PC-9 (cell line): Measurements from ENCODE around the gene SIGMAR1. TPM values are rescaled to one million over a fixed set of nuclear protein-coding genes. Genes with fewer than 3 reads are reported as not detected.

Experiments used
- BruUV-seq: library from RNA; stranded (reverse); fragments of 400-500 nt; replicated peaks from 2 replicates; lab custom pipeline; 2021; lab: Mats Ljungman, UMichigan
- CTCF ChIA-PET: fragments of 300-600 bp; sonication (Branson Sonifier 250); formaldehyde crosslinking; loops from one replicate; lab custom pipeline; 2022; ENCODE audit warnings: antibody characterized with exemption; lab: Charles Lee
- POLR2A ChIA-PET: fragments of 300-600 bp; sonication (Branson Sonifier 250); formaldehyde crosslinking; loops from one replicate; lab custom pipeline; 2022; ENCODE audit warnings: antibody characterized with exemption; ENCODE audit not compliant: unreplicated experiment; lab: Charles Lee
- DNase-seq, 2 experiments: peaks; one replicate each; pipeline versions ENCODE4 v3.0.0 to v3.0.0-alpha.2; 2015 to 2022; ENCODE audit warnings: mixed read lengths in 1 of 2
- H2AFZ ChIP-seq: fragments of 200-600 bp; sonication (generic); 2 replicates; pipeline ENCODE4 v1.8.1; 2017; ENCODE audit warnings: antibody characterized with exemption
- H3F3A ChIP-seq: fragments of 200-600 bp; sonication (generic); 2 replicates; pipeline ENCODE4 v1.8.1; 2017; ENCODE audit warnings: antibody characterized with exemption, mild to moderate bottlenecking, low read depth; ENCODE audit not compliant: insufficient read depth
- H3K27ac ChIP-seq: fragments of 200-600 bp; sonication (generic); 2 replicates; pipeline ENCODE4 v1.6.1; 2016; ENCODE audit warnings: mixed run types
- H3K27me3 ChIP-seq: fragments of 200-600 bp; sonication (generic); 2 replicates; pipeline ENCODE4 v1.6.1; 2016; ENCODE audit warnings: low read depth, mixed run types; ENCODE audit not compliant: insufficient read depth
- H3K36me3 ChIP-seq: fragments of 200-600 bp; sonication (generic); 2 replicates; pipeline ENCODE4 v1.6.1; 2016; ENCODE audit warnings: low read depth, mixed run types
- H3K4me1 ChIP-seq: fragments of 200-600 bp; sonication (generic); replicated peaks from 2 replicates; pipeline ENCODE4 v1.6.1; 2016; ENCODE audit warnings: mixed run types; ENCODE audit not compliant: insufficient read depth
- H3K4me2 ChIP-seq: fragments of 200-600 bp; sonication (generic); 2 replicates; pipeline ENCODE4 v1.6.1; 2017; ENCODE audit warnings: mixed run types
- H3K4me3 ChIP-seq: fragments of 200-600 bp; sonication (generic); 2 replicates; pipeline ENCODE4 v1.6.1; 2016; ENCODE audit warnings: mixed run types
- H3K79me2 ChIP-seq: fragments of 200-600 bp; sonication (generic); 2 replicates; pipeline ENCODE4 v1.6.1; 2017; ENCODE audit warnings: low read depth, mixed run types
- H3K9me2 ChIP-seq: fragments of 200-600 bp; sonication (generic); 2 replicates; pipeline ENCODE4 v1.8.1; 2017; ENCODE audit warnings: mild to moderate bottlenecking; ENCODE audit not compliant: insufficient read depth
- H3K9me3 ChIP-seq: fragments of 200-600 bp; sonication (generic); 2 replicates; pipeline ENCODE4 v1.8.1; 2016; ENCODE audit warnings: low read depth; ENCODE audit not compliant: insufficient read depth
- H4K20me1 ChIP-seq: fragments of 200-600 bp; sonication (generic); 2 replicates; pipeline ENCODE4 v1.8.1; 2017; ENCODE audit not compliant: insufficient read depth
- EZH2 ChIP-seq: fragments of 200-600 bp; sonication (generic); IDR thresholded peaks from 2 replicates; pipeline ENCODE4 v1.8.0; 2017; ENCODE audit warnings: antibody characterized with exemption, low read depth
- intact Hi-C: fragments of 100-400 bp; cut with micrococcal nuclease; formaldehyde crosslinking; loops from one replicate; pipeline ENCODE4 v1.10.0; 2022; ENCODE audit not compliant: unreplicated experiment
- total RNA-seq: library from RNA; stranded (reverse); gene quantifications from 2 replicates; pipeline ENCODE4 v1.2.3, GENCODE V29; 2021
- TF ChIP-seq, protein P1 (sequence below): fragments of 200-600 bp; sonication (generic); conservative IDR thresholded peaks from 2 replicates; pipeline ENCODE4 v1.6.1; 2017; ENCODE audit warnings: mixed run types, antibody characterized with exemption, mild to moderate bottlenecking, moderate library complexity

Gene SIGMAR1
- total RNA-seq, 1 experiment from 2014 or later: 57.9 TPM

GRCh38 chr9:34611251-34611810, 26.3 kb downstream of the SIGMAR1 start:
- TF ChIP-seq EZH2: no peak
- TF ChIP-seq, protein P1, sequence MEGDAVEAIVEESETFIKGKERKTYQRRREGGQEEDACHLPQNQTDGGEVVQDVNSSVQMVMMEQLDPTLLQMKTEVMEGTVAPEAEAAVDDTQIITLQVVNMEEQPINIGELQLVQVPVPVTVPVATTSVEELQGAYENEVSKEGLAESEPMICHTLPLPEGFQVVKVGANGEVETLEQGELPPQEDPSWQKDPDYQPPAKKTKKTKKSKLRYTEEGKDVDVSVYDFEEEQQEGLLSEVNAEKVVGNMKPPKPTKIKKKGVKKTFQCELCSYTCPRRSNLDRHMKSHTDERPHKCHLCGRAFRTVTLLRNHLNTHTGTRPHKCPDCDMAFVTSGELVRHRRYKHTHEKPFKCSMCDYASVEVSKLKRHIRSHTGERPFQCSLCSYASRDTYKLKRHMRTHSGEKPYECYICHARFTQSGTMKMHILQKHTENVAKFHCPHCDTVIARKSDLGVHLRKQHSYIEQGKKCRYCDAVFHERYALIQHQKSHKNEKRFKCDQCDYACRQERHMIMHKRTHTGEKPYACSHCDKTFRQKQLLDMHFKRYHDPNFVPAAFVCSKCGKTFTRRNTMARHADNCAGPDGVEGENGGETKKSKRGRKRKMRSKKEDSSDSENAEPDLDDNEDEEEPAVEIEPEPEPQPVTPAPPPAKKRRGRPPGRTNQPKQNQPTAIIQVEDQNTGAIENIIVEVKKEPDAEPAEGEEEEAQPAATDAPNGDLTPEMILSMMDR: no peak
- CTCF ChIA-PET: no interaction called here
- peak overlapping the region; percentile 86 for H3K4me3 ChIP-seq
- H3K4me2 ChIP-seq: peak overlapping the region; percentile 88
- DNase-seq: no peak
- 0 out of 2 replicates have a peak, but pooled peaks cover 4% of the 10 kb centered on the region for H3K4me1 ChIP-seq
- no peaks in the 10 kb centered on the region for H3K27me3 ChIP-seq
- intact Hi-C loops: no loop called here
- no peaks in the 10 kb centered on the region for H3F3A ChIP-seq
- H4K20me1 ChIP-seq: no peaks in the 10 kb centered on the region
- H3K27ac ChIP-seq: peak overlapping the region; percentile 23; the same call in 1 of the 2 replicates
- H3K9me3 ChIP-seq: no peaks in the 10 kb centered on the region
- peak overlapping the region; percentile 97 for H2AFZ ChIP-seq
- no peaks in the 10 kb centered on the region for H3K36me3 ChIP-seq
- BruUV-seq: TSS peak; percentile 37
- POLR2A ChIA-PET: no interaction called here
- H3K9me2 ChIP-seq: no peaks in the 10 kb centered on the region
- 0 out of 2 replicates have a peak, but pooled peaks cover 8% of the 10 kb centered on the region for H3K79me2 ChIP-seq

DNA sequence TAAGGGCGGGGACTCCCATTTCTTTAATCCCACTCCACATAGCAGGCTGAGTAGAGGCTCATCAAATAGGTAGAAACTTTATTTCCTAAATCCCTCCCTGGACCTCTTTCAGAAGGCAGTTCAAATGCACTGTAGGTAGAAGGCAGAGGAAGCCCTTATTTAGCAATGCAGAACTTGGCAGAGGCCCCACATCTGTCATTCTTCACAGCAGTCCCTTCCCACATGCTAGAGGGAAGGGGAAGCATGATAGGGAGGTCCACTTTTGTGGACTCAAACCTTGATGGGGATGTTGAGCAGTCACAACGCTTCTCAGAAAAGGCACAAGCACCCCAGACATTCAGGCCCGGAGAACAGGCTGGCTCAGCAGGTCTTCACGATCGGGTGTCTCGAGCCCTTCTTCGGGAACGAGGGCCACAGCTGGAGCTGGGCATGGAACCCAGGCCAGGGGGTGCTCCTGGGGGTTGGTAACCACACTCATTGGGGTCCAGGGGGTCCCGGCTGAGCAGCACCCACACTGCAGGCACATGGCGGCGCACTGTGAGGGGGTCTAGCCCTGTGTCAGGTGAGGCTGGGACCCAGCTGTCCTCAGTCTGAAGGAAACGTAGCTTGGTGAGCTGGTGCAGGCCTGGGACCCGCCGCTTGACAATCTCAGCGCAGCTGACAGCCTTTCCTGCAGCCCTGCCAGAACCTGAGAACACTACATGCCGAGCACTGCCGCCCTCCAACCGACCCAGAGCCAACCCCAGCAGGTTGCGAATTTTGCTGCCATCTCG, 27.0 kb downstream of the SIGMAR1 start:
- Histone ChIP-seq H3F3A (no peaks in the 10 kb centered on the region), H3K4me3 (peak overlapping the region; percentile 86; the same call in 1 of the 2 replicates), H3K27ac (no peak overlapping the region), H3K9me2 (no peaks in the 10 kb centered on the region), H3K36me3 (no peaks in the 10 kb centered on the region), H3K27me3 (no peaks in the 10 kb centered on the region), H3K4me1 (0 out of 2 replicates have a peak, but pooled peaks cover 4% of the 10 kb centered on the region), H3K79me2 (0 out of 2 replicates have a peak, but pooled peaks cover 8% of the 10 kb centered on the region), H2AFZ (no peak overlapping the region), H4K20me1 (no peaks in the 10 kb centered on the region), H3K9me3 (no peaks in the 10 kb centered on the region), H3K4me2 (peak overlapping the region; percentile 88)
- POLR2A ChIA-PET: no interaction called here
- DNase-seq: no peak
- CTCF ChIA-PET: no interaction called here
- TF ChIP-seq, protein P1: no peak
- TF ChIP-seq EZH2: no peak
- intact Hi-C loops: no loop called here
- BruUV-seq: no TSS peak

DNA sequence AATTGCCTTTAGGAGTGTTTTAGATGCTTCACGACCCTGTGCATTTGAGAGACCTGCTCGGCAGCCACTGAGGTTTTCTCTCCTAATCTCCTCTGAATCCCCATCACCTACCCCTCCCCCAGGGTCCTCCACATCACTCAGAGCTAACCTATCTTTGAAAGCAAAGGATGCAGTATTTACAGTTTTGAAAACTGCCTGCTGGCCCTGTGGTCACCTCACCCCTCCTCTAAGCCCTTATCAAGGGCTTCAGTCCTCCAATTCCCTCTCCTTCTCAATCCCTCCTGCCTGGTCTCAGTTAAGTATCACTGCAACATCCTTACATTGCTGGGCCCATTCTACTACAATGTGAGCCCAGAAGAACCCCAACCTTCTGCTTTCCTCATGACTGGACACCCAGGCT, 30.3 kb downstream of the SIGMAR1 start:
- Histone ChIP-seq H3K36me3 (no peaks in the 10 kb centered on the region), H3K27me3 (no peaks in the 10 kb centered on the region), H3K79me2 (0 out of 2 replicates have a peak, but pooled peaks cover 8% of the 10 kb centered on the region), H3K27ac (no peak overlapping the region), H4K20me1 (no peaks in the 10 kb centered on the region), H3K4me3 (no peak overlapping the region), H3K9me2 (no peaks in the 10 kb centered on the region), H3K4me1 (0 out of 2 replicates have a peak, but pooled peaks cover under 1% of the 10 kb centered on the region), H2AFZ (no peak overlapping the region), H3F3A (no peaks in the 10 kb centered on the region), H3K9me3 (no peaks in the 10 kb centered on the region), H3K4me2 (no peak overlapping the region)
- DNase-seq: no peak
- TF ChIP-seq EZH2: no peak
- TF ChIP-seq, protein P1: no peak
- POLR2A ChIA-PET: no interaction called here
- intact Hi-C loops: loop anchor here (10.0 kb wide), 1 partner anchor 353 kb away; no protein-coding TSS in a partner anchor
- CTCF ChIA-PET: no interaction called here
- no TSS peak for BruUV-seq
